GM20431 (cell line): ENCODE measurements around the gene PSMD7.

Experiments used
- in situ Hi-C: fragments of 300-500 bp; cut with MseI, MboI; formaldehyde crosslinking; loops from one replicate; pipeline ENCODE4 v1.15.0; 2020; ENCODE audit warnings: low sequenced_read_pairs; ENCODE audit not compliant: unreplicated experiment

The PSMD7 gene

GRCh38 chr16:74296432-74297144, at the start of gene PSMD7:
PSMD7 (plus strand) TSS chr16:74296814; CDS start chr16:74296915, 101 bp downstream.
- in situ Hi-C loops: no loop called here

GRCh38 chr16:74249254-74249653, 47.4 kb upstream of the PSMD7 start:
- in situ Hi-C loops: no loop called here

- in situ Hi-C loops: no loop called here
These were observed 46.8 kb upstream of the PSMD7 start for GRCh38 chr16:74249846-74250245.

- in situ Hi-C loops: no loop called here
These were observed 44.3 kb upstream of the PSMD7 start for GRCh38 chr16:74252329-74252728.

GRCh38 chr16:74253161-74253938, 43.3 kb upstream of the PSMD7 start:
- in situ Hi-C loops: no loop called here

GRCh38 chr16:74257061-74257460, 39.6 kb upstream of the PSMD7 start:
- in situ Hi-C loops: no loop called here

- in situ Hi-C loops: no loop called here
These were observed 35.5 kb upstream of the PSMD7 start for GRCh38 chr16:74261068-74261467.

- in situ Hi-C loops: no loop called here
These were observed 31.8 kb upstream of the PSMD7 start for GRCh38 chr16:74264811-74265210.

GRCh38 chr16:74268372-74268782, 28.2 kb upstream of the PSMD7 start:
- in situ Hi-C loops: no loop called here

- in situ Hi-C loops: loop anchor here (10.0 kb wide), 1 partner anchor 57 kb away; no protein-coding TSS in a partner anchor
These were observed 24.7 kb upstream of the PSMD7 start for GRCh38 chr16:74271872-74272271.

GRCh38 chr16:74275031-74275636, 21.5 kb upstream of the PSMD7 start:
- in situ Hi-C loops: loop anchor here (10.0 kb wide), 1 partner anchor 60 kb away; no protein-coding TSS in a partner anchor

- in situ Hi-C loops: loop anchor here (10.0 kb wide), 1 partner anchor 61 kb away; no protein-coding TSS in a partner anchor
These were observed 20.9 kb upstream of the PSMD7 start for GRCh38 chr16:74275711-74276110.

GRCh38 chr16:74277974-74278373, 18.6 kb upstream of the PSMD7 start:
- in situ Hi-C loops: loop anchor here (10.0 kb wide), 1 partner anchor 63 kb away; no protein-coding TSS in a partner anchor

GRCh38 chr16:74279266-74279665, 17.3 kb upstream of the PSMD7 start:
- in situ Hi-C loops: loop anchor here (10.0 kb wide), 1 partner anchor 64 kb away; no protein-coding TSS in a partner anchor

- in situ Hi-C loops: loop anchor here (10.0 kb wide), 1 partner anchor 65 kb away; no protein-coding TSS in a partner anchor
These were observed 16.8 kb upstream of the PSMD7 start for GRCh38 chr16:74279805-74280204.

GRCh38 chr16:74280448-74280847, 16.2 kb upstream of the PSMD7 start:
- in situ Hi-C loops: no loop called here

- in situ Hi-C loops: no loop called here
These were observed 15.3 kb upstream of the PSMD7 start for GRCh38 chr16:74281300-74281699.

- in situ Hi-C loops: no loop called here
These were observed 12.9 kb upstream of the PSMD7 start for GRCh38 chr16:74283716-74284115.

GRCh38 chr16:74288065-74288464, 8.5 kb upstream of the PSMD7 start:
- in situ Hi-C loops: no loop called here

GRCh38 chr16:74290356-74290755, 6.3 kb upstream of the PSMD7 start:
- in situ Hi-C loops: no loop called here

GRCh38 chr16:74291176-74291575, 5.4 kb upstream of the PSMD7 start:
- in situ Hi-C loops: no loop called here
